ENCODE measurements around the gene SH3BGR. TPM values are rescaled to one million over a fixed set of nuclear protein-coding genes. Genes with fewer than 3 reads are reported as not detected.
A peak's percentile ranks its signal among the peaks of the same experiment; 100 is the strongest.

Gene SH3BGR
- total RNA-seq, 1 donor from 2014 or later: 9.9 TPM

DNA sequence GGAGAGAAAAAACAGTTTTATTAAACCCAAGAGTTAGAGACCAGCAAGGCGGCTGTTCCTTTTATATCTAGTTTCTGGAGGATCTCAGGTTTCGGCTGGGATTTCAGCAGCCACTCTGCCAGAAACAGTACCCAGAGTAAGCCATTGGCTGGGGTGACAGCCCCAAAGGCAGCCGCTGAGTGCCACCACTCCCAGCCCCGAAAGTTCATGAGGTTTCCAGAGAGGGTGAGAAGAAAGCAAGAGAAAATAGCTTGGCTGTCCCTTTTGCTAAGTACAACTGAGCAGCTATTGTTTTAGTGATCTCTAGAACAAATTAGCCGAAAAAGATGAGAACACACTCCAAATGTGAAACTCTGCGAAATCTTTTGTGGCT lies 1.2 kb downstream of the SH3BGR start:
- peak overlapping the region; percentile 90 for H3K27ac Mint-ChIP-seq (ENCODE audit: unreplicated experiment)
- no peaks in the 10 kb centered on the region for H3K27me3 Mint-ChIP-seq (ENCODE audit: low read depth, unreplicated experiment)
- FAIRE-seq (no peak), DNase-seq (ENCODE audit: low read depth) (no peak)
- H3K4me3 Mint-ChIP-seq (ENCODE audit: unreplicated experiment): peak overlapping the region; percentile 64
- H3K9me3 Mint-ChIP-seq (ENCODE audit: unreplicated experiment): no peaks in the 10 kb centered on the region
- H3K79me2 ChIP-seq (ENCODE audit: insufficient read depth, low read length): no peaks in the 10 kb centered on the region
- no peaks in the 10 kb centered on the region for H3K27me3 ChIP-seq (ENCODE audit: insufficient read depth, low read length)
- H3K4me1 ChIP-seq (ENCODE audit: insufficient read depth, low read length): no peaks in the 10 kb centered on the region
- no peak overlapping the region for H3K9ac ChIP-seq (ENCODE audit: low read length)
- H4K20me1 ChIP-seq (ENCODE audit: insufficient read depth, low read length): no peaks in the 10 kb centered on the region
- peaks cover 2% of the 10 kb centered on the region for H3K36me3 Mint-ChIP-seq (ENCODE audit: low read depth, unreplicated experiment)
- no peak overlapping the region for H2AFZ ChIP-seq (ENCODE audit: low read depth, low read length)
- no peaks in the 10 kb centered on the region for H3K9me3 ChIP-seq (ENCODE audit: insufficient read depth, low read depth, low read length)
- no peaks in the 10 kb centered on the region for H3K36me3 ChIP-seq (ENCODE audit: insufficient read depth, low read length)
- H3K4me1 Mint-ChIP-seq (ENCODE audit: low read depth, unreplicated experiment): peaks cover 11% of the 10 kb centered on the region
- TF ChIP-seq EZH2 (IDR thresholded peaks at IDR 0.05; ENCODE audit: insufficient read depth, low read length): no peak
- TF ChIP-seq, protein P1, sequence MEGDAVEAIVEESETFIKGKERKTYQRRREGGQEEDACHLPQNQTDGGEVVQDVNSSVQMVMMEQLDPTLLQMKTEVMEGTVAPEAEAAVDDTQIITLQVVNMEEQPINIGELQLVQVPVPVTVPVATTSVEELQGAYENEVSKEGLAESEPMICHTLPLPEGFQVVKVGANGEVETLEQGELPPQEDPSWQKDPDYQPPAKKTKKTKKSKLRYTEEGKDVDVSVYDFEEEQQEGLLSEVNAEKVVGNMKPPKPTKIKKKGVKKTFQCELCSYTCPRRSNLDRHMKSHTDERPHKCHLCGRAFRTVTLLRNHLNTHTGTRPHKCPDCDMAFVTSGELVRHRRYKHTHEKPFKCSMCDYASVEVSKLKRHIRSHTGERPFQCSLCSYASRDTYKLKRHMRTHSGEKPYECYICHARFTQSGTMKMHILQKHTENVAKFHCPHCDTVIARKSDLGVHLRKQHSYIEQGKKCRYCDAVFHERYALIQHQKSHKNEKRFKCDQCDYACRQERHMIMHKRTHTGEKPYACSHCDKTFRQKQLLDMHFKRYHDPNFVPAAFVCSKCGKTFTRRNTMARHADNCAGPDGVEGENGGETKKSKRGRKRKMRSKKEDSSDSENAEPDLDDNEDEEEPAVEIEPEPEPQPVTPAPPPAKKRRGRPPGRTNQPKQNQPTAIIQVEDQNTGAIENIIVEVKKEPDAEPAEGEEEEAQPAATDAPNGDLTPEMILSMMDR (IDR thresholded peaks at IDR 0.05; ENCODE audit: insufficient read depth, low read depth, low read length): no peak
- H3K27ac ChIP-seq (ENCODE audit: low read depth, low read length): no peak overlapping the region
- no peak overlapping the region for H3K4me2 ChIP-seq (ENCODE audit: low read length)
- no peak overlapping the region for H3K4me3 ChIP-seq (ENCODE audit: insufficient read depth, low read depth, low read length)

DNA sequence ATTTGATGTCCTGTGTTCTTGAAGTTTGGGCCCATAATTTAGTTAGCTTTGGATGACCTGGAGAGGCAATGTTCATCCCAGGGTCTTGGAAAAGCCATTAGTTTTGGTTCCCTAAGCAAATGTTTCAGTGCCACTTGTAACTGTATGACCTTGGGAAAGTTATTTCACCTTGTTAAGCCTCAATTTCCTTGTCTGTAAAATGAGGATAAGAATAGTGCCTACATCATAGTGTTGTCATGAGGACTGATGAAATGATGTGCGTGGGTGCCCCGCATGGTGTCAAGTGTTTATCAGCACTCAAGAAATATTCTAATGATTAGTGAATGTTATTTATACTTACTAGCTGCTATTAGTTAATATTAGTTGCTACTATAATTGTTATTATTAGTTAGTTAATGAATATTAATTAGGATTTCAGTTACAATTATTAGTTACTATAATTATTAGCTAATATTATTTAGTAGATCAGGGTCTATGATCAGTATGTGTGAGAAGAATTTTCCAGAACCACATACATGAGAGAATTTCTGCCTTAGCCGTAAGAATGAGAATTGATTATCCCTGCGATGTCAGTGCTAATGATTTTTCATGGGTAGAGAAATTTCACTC lies 1.9 kb downstream of the SH3BGR start:
- Mint-ChIP-seq H3K4me1 (ENCODE audit: low read depth, unreplicated experiment) (peaks cover 11% of the 10 kb centered on the region), H3K27ac (ENCODE audit: unreplicated experiment) (no peak overlapping the region), H3K36me3 (ENCODE audit: low read depth, unreplicated experiment) (peaks cover 2% of the 10 kb centered on the region), H3K4me3 (ENCODE audit: unreplicated experiment) (no peak overlapping the region), H3K27me3 (ENCODE audit: low read depth, unreplicated experiment) (no peaks in the 10 kb centered on the region), H3K9me3 (ENCODE audit: unreplicated experiment) (no peaks in the 10 kb centered on the region)
- H3K27me3 ChIP-seq (ENCODE audit: insufficient read depth, low read length): no peaks in the 10 kb centered on the region
- H2AFZ ChIP-seq (ENCODE audit: low read depth, low read length): no peak overlapping the region
- no peak for TF ChIP-seq EZH2 (IDR thresholded peaks at IDR 0.05; ENCODE audit: insufficient read depth, low read length)
- TF ChIP-seq, protein P1 (IDR thresholded peaks at IDR 0.05; ENCODE audit: insufficient read depth, low read depth, low read length): no peak
- FAIRE-seq: no peak
- H3K4me3 ChIP-seq (ENCODE audit: insufficient read depth, low read depth, low read length): no peak overlapping the region
- H3K4me2 ChIP-seq (ENCODE audit: low read length): no peak overlapping the region
- H3K79me2 ChIP-seq (ENCODE audit: insufficient read depth, low read length): no peaks in the 10 kb centered on the region
- H3K9me3 ChIP-seq (ENCODE audit: insufficient read depth, low read depth, low read length): no peaks in the 10 kb centered on the region
- no peak for DNase-seq (ENCODE audit: low read depth)
- no peaks in the 10 kb centered on the region for H3K36me3 ChIP-seq (ENCODE audit: insufficient read depth, low read length)
- H4K20me1 ChIP-seq (ENCODE audit: insufficient read depth, low read length): no peaks in the 10 kb centered on the region
- no peak overlapping the region for H3K9ac ChIP-seq (ENCODE audit: low read length)
- H3K27ac ChIP-seq (ENCODE audit: low read depth, low read length): no peak overlapping the region
- H3K4me1 ChIP-seq (ENCODE audit: insufficient read depth, low read length): no peaks in the 10 kb centered on the region

DNA sequence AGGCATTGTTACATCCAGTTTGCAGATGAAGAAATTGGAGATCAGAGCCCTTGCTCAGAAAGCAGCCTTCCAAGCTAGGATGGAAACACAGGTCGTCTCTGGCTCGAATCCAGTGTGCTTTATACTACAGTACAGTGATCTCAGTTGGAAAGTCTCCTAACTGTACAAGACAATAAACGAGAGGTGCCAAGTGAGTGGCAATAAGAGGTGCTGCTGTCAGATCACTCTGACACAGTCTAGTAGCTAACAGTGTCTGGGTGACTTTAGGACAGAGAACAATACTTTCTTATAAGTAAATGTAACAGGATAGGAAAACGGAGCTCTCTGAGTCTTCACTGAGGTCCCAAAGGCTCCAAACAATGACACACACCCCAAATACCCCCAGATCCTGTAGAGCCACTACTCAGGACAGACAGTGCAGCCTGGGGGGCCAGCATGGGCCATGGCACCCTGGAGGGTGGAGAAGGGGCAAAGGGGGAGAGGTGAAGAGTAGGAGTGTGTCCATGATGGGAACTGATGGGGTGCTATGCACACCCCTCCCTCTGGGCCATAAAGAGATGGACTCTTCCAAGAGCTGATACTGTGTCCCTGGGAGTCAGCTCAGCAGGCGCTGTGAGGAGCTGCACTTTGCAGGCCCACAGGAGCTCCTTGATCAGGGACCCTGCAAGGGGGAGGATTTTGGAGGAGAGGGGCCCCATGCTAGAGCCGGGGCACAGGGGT lies 3.3 kb downstream of the SH3BGR start:
- H3K4me3 Mint-ChIP-seq (ENCODE audit: unreplicated experiment): no peak overlapping the region

More for the DNA sequence above, 3.3 kb downstream of the SH3BGR start:
- H3K4me2 ChIP-seq (ENCODE audit: low read length): no peak overlapping the region
- Mint-ChIP-seq H3K9me3 (ENCODE audit: unreplicated experiment) (no peaks in the 10 kb centered on the region), H3K4me1 (ENCODE audit: low read depth, unreplicated experiment) (peaks cover 11% of the 10 kb centered on the region), H3K27me3 (ENCODE audit: low read depth, unreplicated experiment) (no peaks in the 10 kb centered on the region), H3K36me3 (ENCODE audit: low read depth, unreplicated experiment) (peaks cover 2% of the 10 kb centered on the region), H3K27ac (ENCODE audit: unreplicated experiment) (no peak overlapping the region)
- DNase-seq (ENCODE audit: low read depth): no peak
- H3K27me3 ChIP-seq (ENCODE audit: insufficient read depth, low read length): no peaks in the 10 kb centered on the region
- H3K9ac ChIP-seq (ENCODE audit: low read length): no peak overlapping the region
- no peak for FAIRE-seq
- H3K4me1 ChIP-seq (ENCODE audit: insufficient read depth, low read length): no peaks in the 10 kb centered on the region
- no peaks in the 10 kb centered on the region for H3K79me2 ChIP-seq (ENCODE audit: insufficient read depth, low read length)
- H3K4me3 ChIP-seq (ENCODE audit: insufficient read depth, low read depth, low read length): no peak overlapping the region
- H3K36me3 ChIP-seq (ENCODE audit: insufficient read depth, low read length): no peaks in the 10 kb centered on the region
- H3K27ac ChIP-seq (ENCODE audit: low read depth, low read length): no peak overlapping the region
- H2AFZ ChIP-seq (ENCODE audit: low read depth, low read length): no peak overlapping the region
- TF ChIP-seq, protein P1 (IDR thresholded peaks at IDR 0.05; ENCODE audit: insufficient read depth, low read depth, low read length): no peak
- H3K9me3 ChIP-seq (ENCODE audit: insufficient read depth, low read depth, low read length): no peaks in the 10 kb centered on the region
- H4K20me1 ChIP-seq (ENCODE audit: insufficient read depth, low read length): no peaks in the 10 kb centered on the region
